NCI-H1694 treated with DMSO at 0.1 percent for 48 hours (cell line): ENCODE results near the gene USF1.
"Not testable (repeated sequence)": the region's sequence is repeated elsewhere in the genome, so short reads cannot be mapped to it uniquely, and the experiment has no call there.

Source experiments
- DNase-seq: peaks from one replicate; lab custom pipeline; 2025; lab: John Stamatoyannopoulos, UW

The USF1 gene

DNA sequence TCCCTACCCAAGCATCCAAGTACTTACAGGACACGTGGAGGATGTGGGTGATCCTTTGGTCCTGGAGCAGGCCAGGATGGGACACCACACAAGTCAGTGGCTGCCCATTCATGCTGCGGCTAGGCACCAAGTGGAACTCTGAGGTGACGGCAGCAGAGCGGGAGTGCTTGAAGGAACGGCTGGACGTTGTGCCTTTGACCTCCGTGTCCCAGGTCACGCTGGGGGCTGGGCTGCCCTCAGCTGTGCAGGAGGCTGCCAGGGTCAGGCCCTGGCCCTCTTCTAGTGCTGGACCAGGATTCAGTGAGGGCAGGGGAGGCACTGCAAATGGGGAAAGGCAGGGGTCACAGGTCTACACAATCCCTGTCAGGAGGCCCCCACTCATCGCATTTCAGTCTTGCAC, 31.6 kb upstream of the USF1 start:
- DNase-seq, result no peak

DNA sequence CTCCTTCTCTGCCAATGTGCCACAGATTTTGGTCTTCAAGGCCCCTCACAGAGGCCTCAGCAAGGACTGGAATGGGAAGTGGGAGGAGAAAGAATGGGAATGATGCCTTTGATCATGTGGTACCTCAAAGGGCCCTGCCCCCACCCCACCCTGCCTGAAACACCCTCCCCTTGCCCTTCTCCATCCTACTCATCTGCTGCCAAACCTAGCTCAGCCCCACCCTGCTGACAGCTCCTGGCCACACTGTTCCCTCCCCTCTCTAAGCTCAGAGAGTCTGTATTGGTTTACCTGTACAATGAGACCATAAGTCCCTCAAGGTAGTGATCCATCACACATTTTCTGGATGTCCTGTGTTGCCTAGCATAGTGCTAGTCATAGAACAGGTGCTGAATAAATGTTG, 30.6 kb upstream of the USF1 start:
- no peak for DNase-seq

DNA sequence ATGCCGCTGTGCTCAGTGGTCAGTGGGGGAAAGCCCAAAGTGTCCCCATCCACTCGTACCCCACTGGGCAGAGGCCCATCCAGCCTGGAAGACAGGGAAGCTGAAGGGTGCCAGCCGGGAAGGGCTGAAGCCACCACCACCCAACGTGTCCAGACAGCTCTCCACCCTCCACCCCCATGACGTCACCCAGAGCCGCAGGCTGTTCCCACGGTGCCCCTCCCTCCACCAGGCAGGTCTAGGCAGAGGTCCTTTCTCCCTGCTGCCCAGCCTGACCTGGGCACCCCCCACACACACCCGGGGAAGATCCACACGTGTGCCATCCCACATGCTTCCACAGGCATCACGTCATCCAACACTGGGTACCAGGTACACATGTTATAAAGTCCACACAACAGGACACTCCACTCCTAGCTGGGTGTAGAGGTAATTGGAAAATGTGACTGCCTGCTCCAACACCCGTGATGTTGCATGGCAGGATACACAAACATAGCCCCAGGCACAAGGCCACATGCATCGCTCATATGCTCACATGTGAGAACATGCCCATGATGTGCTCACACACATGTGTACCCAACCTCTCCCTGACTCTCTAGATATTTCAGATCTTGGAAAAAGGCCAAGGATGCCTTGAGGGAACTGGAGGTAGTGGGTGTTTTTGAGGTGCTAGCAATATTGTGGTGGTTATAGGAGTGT, 29.0 kb upstream of the USF1 start:
- no peak for DNase-seq

DNA sequence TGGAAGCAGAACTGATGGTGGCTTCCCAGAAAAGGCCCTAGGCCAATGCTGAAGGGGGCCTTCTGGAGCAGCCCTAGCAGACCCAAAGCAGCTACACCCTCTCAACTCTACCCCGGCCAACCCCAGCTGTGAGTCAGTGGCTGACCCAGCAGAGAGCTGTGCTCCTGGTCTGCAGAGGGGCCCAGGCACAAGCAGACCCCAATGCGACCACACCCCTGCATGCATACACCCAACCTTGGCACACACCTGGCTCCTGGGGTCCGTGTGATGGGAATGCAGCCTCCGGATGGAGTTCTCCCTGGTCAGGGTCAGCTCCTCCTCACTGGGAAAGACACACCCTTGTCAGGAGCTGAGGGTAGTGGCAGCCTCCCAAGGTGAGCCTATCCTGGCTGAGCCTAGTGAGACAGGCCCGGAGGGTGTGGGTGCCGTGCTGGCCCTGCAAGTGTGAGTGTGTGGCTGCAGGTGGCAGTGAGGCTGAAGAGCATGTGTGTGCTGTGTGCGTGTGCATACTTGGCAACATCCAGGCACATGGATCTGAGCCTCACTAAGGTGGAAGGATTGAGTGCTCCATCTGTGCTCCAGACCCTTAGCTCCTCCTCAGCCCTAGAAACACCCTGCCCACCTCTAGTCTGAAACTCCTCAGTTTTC, 27.8 kb upstream of the USF1 start:
- no peak for DNase-seq

DNA sequence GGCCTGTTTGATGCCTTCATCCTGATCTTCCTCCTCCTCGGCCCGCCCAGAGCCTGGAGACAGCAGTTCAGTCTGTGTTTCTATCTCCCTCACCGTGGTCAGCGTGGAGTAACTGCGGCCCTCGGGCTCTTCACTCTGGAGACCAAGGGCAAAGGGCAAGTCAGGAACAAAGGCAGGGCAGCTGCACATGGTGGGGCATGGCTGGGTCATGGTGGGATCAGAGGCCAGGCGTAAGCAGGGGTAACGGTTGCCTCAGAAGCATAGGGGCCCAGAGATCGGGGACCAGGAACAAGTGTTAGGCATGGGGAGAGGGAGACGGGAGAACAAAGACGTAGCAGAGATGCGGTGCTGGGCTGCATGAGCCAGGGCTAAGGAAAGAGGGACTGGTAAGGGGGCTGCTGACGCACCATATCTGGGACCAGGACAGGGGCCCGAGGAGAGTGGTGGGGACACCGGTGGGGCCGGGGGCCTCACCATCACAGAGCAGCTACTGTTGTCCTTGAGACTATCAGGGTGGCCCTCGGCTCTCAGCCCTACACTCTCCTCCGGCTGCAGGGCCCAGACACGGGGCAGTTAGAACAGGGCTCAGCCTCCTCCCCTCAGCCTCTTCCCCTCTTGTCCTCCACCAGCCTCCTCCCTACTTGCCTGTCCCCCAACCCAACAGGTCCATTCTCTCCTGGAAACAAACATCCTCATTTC, 27.1 kb upstream of the USF1 start:
- no peak for DNase-seq

DNA sequence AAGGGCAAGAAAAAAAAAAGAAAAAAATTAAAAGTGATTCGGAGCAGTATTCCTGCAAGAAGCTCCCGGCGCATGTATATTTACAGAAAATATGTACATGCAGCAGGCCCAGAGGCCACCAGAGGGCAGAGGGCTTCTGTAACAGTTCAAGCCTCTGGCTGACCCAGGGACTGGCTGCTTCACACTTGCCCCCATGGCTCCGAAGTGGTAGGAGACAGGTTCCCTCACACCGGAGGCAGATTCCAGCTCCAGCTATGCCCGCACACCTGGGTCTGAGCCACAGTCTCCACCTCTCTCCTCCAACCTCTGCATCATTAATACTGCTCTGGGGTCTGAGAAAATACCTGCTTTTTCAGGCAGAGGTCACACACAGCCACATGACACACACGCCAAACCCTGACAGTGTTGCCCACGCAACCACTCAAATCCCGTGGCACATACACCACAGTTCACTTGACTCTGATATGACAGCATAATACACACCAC, 26.2 kb upstream of the USF1 start:
- no peak for DNase-seq

DNA sequence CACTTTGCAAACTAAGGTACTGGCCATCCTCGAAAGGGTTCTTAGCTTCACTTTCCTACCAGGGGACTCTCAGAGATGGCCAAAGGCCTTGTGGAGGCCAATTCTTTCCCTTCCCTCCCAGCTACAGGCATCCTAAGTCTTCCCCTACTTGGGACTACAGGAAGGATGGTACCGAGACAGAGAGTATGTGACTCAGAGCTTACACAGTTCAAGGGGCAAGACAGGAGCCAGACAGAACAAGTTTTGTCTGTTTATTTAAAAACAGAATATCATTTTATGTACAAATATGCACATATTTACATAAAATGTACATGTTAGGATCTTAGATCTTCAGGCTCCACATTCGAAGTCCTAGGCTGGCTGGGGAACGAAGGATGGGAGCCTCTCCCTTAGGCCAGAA, 25.0 kb upstream of the USF1 start:
- DNase-seq, result no peak

DNA sequence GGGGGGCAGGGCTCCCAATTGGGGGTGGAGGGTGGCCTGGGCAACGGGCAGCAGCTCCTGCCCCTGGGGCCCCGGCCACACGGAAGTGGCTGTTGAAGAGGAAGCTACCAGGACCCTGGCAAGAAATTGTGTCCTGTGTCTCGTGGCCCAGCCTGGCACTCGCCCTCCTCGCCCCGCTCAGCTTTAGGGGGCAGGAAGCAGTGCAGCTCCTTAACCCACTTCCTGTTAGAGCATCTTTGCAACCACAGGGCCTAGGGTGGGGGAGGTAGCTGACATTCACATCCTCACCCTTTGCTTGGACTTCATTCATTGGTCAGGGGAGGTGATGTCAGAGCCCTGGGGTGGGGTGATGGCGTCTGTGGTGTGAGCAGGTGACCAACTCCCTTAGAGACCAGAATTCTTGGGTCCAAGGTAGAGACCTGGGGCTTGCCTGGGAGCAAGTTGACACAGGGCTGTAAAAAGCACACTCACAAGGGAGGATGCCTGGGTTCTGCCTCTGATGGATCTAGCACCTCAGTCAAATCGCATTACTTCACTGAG, 24.0 kb upstream of the USF1 start, which contains the start of gene ARHGAP30:
Gene ARHGAP30, minus strand, starts transcription at position 161 of the 540 bp plus-strand sequence. CDS start 267 bp downstream, outside the sequence.
- no peak for DNase-seq

DNA sequence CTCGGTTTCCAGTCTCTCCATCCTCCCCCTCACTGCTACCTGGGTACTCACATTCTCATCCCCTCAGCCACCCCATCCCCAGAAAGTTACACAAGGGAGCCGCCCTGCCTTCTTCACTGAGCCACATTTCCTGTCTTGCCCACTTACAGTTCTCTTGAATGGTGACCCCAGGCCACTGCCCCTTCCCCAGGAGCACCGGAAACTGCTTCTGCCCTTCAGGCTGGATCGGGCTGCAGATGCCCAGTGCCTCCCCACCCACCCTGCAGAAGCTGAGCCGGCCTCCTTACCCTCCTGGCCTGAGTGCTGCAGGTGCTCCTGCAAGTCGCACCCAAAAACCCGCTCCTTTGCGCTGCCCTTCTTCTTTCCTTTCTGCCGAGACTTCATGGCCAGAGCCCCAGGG, 23.5 kb upstream of the USF1 start:
- no peak for DNase-seq

DNA sequence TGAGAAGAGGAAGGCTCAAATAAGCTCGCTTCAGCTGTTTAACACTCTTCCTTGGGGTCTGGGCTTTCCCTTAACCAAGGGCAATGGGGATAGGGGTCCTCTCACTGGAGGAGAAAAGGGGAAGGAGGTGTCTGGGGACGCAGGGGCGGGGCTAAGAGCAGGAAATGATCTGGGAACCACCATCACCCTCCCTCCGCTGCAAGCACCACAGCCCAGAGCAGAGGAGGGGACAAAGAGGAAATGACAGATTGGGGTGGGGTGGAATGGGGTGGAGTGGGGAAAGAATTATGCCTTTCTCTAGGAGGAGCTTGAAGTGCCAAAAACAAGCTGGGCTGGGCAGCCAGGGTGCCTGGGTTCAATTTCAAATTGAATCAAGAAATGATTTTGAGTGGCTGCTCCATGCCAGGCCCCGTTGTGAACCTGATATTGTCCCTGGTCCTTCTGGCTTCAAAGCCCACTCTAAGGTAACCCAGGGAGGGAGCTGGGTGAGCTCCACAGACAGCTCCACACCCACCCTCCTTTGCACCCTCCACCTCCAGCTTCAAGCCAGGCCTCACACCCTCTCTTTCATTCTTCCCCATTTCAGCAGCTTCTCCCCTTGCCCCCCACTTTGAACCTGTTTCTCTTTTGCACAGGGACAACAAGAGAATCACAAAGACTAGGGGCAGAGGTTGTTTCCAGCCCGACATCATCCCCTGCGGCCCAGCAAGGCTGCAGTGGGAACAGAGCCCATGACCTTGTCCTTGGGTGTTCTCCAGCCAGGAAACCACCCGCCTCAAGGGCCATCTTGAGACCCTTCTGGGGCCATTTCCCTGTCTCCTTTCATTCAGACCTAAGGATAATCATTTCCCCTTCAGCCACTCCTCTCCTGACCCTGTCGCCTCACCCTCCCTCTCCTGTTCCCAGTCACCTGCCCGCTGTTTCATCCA, 22.8 kb upstream of the USF1 start:
- DNase-seq, result no peak

DNA sequence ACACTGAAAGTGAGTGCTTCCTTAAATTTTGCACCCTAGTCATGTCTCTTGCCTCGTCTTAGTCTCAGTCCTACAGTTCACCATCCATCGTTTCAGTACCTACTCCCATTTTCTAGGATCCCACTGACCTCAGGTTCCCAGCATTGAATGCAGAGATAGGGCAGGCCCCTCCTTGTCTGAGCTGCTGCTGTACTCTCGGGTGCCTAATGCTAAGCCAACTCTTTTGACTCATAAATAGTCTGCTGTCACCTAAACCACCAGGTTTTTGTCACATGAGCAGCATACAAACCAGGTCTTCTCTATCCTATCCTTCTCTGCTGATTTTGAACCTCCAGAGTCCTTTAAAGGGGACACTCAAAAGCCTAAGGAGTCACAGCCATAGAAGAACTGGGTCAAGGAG, 20.9 kb upstream of the USF1 start:
- no peak for DNase-seq

DNA sequence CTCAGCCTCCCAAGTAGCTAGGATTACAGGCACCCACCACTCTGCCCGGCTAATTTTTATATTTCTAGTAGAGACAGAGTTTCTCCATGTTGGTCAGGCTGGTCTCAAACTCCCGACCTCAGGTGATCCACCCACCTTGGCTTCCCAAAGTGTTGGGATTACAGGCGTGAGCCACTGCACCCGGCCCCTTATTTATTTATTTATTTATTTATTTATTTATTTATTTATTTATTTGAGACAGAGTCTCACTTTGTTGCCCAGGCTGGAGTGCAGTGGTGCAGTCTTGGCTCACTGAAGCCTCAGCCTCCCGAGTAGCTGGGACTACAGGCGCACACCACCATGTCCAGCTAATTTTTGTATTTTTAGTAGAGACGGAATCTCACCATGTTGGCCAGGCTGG, 19.9 kb upstream of the USF1 start:
- not testable (repeated sequence) for DNase-seq

DNA sequence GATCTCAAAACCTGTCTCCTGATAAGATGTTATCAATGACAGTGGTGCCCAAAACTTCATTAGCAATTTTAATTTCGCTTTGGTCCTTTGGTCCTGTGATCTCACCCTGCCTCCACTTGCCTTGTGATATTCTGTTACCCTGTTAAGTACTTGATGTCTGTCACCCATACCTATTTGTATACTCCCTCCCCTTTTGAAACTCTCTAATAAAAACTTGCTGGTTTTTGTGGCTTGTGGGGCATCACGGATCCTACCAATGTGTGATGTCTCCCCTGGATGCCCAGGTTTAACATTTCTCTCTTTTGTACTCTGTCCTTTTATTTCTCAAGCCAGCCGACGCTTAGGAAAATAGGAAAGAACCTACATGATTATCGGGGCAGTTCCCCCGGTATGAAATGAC, 18.2 kb upstream of the USF1 start:
- DNase-seq, result not testable (repeated sequence)

DNA sequence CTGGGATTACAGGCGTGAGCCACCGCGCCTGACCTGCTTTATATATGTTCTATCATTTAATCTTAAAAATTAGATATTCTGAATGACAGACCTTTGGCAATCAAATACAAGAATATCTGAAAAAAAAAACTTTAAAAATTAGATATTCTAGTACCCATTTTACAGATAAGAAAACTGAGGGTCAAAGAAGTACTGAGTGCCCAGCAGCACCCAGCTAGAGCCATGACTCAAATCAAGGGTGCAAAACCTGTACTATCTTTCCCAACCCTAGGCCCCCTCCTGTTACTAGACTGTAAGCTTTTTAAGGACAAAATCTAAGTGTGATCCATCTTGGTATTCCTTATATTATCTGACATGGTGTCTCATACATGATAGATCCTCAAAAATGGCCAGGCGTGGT, 15.6 kb upstream of the USF1 start:
- DNase-seq, result no peak

DNA sequence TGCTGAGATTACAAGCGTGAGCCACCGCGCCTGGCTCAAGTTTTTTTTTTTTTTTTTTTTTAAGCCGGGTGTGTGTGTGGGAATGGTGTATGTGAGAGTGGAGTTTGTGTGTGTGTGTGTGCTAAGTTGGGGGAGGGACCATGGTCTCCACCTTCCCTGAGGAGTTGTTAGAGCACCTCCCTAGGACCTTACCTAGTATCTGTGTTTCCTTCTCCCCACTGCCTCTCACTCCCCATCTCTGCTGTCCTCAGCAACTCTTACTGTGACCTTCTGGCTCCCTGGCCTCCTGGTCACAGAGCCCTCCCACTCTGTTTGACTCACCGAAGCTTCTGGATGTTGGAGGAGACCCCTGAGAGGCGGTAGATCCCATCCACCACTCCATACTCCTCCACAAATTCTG, 13.5 kb upstream of the USF1 start:
- DNase-seq, result no peak

DNA sequence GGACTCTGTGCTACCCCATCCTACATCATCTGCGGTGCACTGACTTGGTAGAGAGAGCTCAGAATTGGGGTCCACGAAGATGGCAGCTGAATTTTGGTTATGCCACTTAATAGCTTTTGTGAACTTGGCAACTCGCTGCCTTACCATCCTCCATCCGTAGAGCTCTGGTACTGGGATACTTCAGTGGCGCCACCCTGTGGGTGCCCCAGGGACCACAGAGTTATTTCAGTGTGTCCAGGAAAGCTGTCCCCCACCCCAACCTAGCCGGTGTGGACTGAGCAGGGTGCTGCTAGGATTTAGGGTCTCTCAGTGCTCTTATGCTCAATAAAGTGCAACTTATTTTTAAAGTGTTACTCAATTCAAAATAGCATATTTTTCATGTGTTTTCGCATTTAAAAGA, 9.0 kb upstream of the USF1 start:
- no peak for DNase-seq

DNA sequence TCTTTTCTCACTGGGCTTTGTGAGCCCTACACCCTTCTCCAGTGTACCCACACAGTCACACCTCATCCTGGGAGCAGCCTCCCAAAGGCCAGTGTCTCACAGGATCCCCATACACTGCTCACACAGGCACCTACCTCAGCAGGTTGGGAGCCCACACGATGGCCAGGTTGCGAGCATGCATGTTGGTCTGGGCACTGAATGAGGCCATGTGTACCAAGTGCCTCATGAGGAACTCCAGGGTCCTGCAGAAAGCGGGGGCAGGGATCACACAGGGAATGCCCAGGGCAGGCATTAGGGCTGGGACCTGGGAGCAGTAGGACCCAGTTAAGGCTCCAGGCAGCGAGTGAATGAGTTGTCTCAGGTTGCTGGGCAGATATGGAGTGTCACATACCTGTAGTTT, 8.5 kb upstream of the USF1 start:
- no peak for DNase-seq

DNA sequence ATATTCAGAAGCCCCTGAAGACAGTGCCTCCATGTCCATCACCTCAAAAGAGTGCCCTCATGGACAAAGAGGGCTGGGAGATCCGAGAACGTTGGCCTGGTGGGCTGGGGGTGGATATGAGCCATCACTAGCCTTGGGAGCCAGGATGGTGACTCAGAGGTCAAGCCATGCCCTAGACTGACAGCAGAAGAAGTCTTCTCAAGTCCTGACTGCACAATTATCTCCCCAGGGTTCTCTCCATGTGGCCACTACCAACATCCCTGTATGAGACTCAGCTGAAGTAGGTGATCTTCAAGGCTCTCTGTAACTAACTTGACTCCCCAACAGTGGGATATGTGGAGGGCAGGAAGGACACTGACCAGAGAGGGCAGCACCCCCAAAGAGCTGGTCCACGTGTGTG, 7.1 kb upstream of the USF1 start:
- no peak for DNase-seq

DNA sequence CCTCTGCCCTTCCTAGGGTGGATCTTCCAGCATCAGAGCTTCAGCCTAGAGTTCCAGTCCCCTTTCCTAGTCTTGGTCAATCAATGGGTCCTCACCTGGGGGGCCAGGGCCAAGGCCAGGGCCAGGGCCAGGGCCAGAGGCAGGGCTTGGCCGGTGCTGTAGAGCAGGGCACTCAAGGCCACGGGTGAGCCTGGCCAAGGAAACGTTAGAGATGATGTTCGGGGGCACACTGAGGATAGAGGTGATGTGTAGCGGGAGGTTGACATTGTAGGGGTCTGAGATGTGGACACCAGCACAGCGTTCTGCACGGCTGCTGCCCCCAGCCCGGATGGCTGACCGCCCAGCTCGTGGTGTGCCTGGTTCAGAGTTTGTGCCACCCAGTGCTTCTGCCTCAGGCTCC, 5.4 kb upstream of the USF1 start:
- DNase-seq, result no peak

DNA sequence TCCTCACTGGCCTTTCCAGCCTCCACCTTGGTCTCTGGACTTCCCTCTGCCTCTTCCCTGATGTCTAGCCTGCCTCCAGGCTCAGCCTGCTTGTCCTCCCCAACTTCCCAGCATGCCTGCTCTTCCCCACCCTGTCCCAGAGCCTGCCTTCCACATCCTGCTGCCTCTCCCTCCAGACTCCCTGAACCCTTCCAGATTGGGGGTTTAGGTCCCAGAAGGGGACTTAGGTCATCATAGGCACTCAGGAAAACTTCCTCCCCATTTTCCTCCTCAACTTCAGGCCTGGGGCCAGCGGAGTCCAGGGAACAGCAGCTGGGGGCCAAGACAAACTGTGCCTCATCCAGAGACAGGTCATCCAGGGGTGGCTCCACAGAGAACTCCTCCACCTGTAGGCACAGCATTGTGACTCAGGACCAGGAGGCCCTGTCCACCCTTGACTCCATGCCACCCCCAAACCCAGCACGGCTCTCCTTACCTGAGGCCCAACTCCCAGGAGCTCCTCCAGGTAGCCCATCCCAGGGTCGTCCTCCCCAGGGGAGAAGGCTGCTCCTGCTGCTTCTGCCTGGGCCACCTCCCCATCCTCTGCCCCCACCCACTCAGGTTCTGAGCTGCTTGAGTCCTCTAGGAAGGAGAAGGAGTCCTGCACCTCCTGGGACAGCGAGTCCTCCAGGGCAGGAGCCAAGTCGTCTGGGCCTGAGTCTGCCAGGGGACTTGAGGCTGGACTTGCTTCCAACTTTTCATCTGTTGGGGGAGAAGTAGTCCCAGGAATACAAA, 3.4 kb upstream of the USF1 start:
- no peak for DNase-seq
